Kidney (tissue), 14 donors: ENCODE data around the gene LAD1. TPM values are rescaled to one million over a fixed set of nuclear protein-coding genes. Genes with fewer than 3 reads are reported as not detected.

ENCODE experiments used
- DNase-seq, 5 donors: peaks; one replicate each; pipeline ENCODE4 v3.0.0-alpha.2; 2013 to 2020
- FAIRE-seq: peaks from 2 replicates; lab custom pipeline; 2012; peaks lifted over from hg19 to GRCh38; lab: Jason Lieb, UNC
- H3K27ac ChIP-seq, 2 donors: one replicate each; pipeline ENCODE4 v1.7.0; 2013; ENCODE audit warnings: low read depth in 2 of 2, low read length in 2 of 2, inconsistent platforms in 1 of 2
- H3K27me3 ChIP-seq: one replicate; pipeline ENCODE4 v1.7.1; 2013; ENCODE audit warnings: low read length, inconsistent platforms; ENCODE audit not compliant: control insufficient read depth, insufficient read depth
- H3K36me3 ChIP-seq, 3 donors: one replicate each; pipeline versions ENCODE4 v1.7.0 to v1.7.1; 2013; ENCODE audit warnings: low read length in 3 of 3, control low read depth in 1 of 3, inconsistent platforms in 1 of 3; ENCODE audit not compliant: insufficient read depth in 3 of 3, control insufficient read depth in 2 of 3
- H3K4me1 ChIP-seq, 3 donors: one replicate each; pipeline versions ENCODE4 v1.7.0 to v1.7.1; 2013; ENCODE audit warnings: low read length in 3 of 3, inconsistent platforms in 1 of 3, low read depth in 1 of 3; ENCODE audit not compliant: control insufficient read depth in 2 of 3, insufficient read depth in 2 of 3
- H3K4me3 ChIP-seq, 3 donors: one replicate each; pipeline versions ENCODE4 v1.7.0 to v1.8.1; 2013; ENCODE audit warnings: low read length in 3 of 3, control low read depth in 1 of 3, inconsistent platforms in 1 of 3
- H3K9ac ChIP-seq, 3 donors: one replicate each; pipeline versions ENCODE4 v1.7.0 to v1.7.1; 2013; ENCODE audit warnings: low read length in 3 of 3, control low read depth in 1 of 3, inconsistent platforms in 1 of 3
- H3K9me3 ChIP-seq, 3 donors: one replicate each; pipeline versions ENCODE4 v1.7.0 to v1.7.1; 2013; ENCODE audit warnings: low read length in 3 of 3, control low read depth in 1 of 3, inconsistent platforms in 1 of 3; ENCODE audit not compliant: control insufficient read depth in 2 of 3, insufficient read depth in 1 of 3
- CTCF ChIP-seq: IDR thresholded peaks from 3 replicates; pipeline ENCODE4 v1.5.1; 2012; ENCODE audit warnings: mild to moderate bottlenecking, moderate library complexity, borderline replicate concordance; ENCODE audit not compliant: insufficient read depth; ENCODE audit errors: extremely low read depth
- intact Hi-C: fragments of 100-400 bp; cut with DNase I; formaldehyde crosslinking; loops from one replicate; pipeline ENCODE4 v1.11.1; 2022
- polyA plus RNA-seq: library from polyadenylated mRNA; stranded (reverse); fragments of 350-450 nt; fragmentation: Illumina TruSeq; extraction: RNeasy Lipid Tissue Mini Kit (QIAGEN cat#74804); gene quantifications from one replicate; pipeline ENCODE4 v1.2.3, GENCODE V29; 2014; ENCODE audit warnings: low read depth, low replicate concordance; ENCODE audit not compliant: insufficient read depth
- total RNA-seq: library from RNA; stranded (reverse); fragmentation: NEBNext Ultra II Directional; extraction: Animal tissue kit (Norgen Biotek cat#: 25700); gene quantifications from one replicate; pipeline ENCODE4 v1.2.1, GENCODE V29; 2021
- donor health status: control.
- donor health status: control.
- donor health status: control.
- donor health status: control.
- donor health status: control.
- donor health status: DM: yes; HTN: yes; CAD: no.
- donor health status: Normal renal cell carcinoma (clear cell type).

LAD1 gene
- total and polyA plus RNA-seq, 2 donors from 2014 or later = 70.7 to 72.6 TPM

- DNase-seq = peak in 3 of 5 donors; percentile 40 to 59 (median 51)
- TF ChIP-seq CTCF = no peak
- Histone ChIP-seq H3K9ac (no peak overlapping the region), H3K27me3 (no peaks in the 10 kb centered on the region), H3K4me3 (no peak overlapping the region), H3K9me3 (no peaks in the 10 kb centered on the region), H3K27ac (no peak overlapping the region), H3K36me3 (peaks cover 0 to 15% (median 0%) of the 10 kb centered on the region in 3 donors), H3K4me1 (peaks cover 0 to 9% (median 7%) of the 10 kb centered on the region in 3 donors)
- no peak for FAIRE-seq
- intact Hi-C loops = no loop called here
These were observed 10.1 kb downstream of the LAD1 start for GRCh38 chr1:201389051-201389450.

- DNase-seq = no peak
- Histone ChIP-seq H3K4me3 (no peak overlapping the region), H3K27ac (no peak overlapping the region), H3K36me3 (peaks cover 0 to 15% (median 0%) of the 10 kb centered on the region in 3 donors), H3K9me3 (no peaks in the 10 kb centered on the region), H3K4me1 (peaks cover 0 to 7% (median 6%) of the 10 kb centered on the region in 3 donors), H3K27me3 (no peaks in the 10 kb centered on the region), H3K9ac (no peak overlapping the region)
- intact Hi-C loops = no loop called here
- no peak for TF ChIP-seq CTCF
- no peak for FAIRE-seq
These were observed 12.9 kb downstream of the LAD1 start for GRCh38 chr1:201386208-201386607.

- intact Hi-C loops = no loop called here
- Histone ChIP-seq H3K27me3 (no peaks in the 10 kb centered on the region), H3K27ac (no peak overlapping the region), H3K4me1 (peaks cover 0 to 7% (median 6%) of the 10 kb centered on the region in 3 donors), H3K9ac (no peak overlapping the region), H3K4me3 (no peak overlapping the region), H3K9me3 (no peaks in the 10 kb centered on the region), H3K36me3 (peaks cover 0 to 15% (median 0%) of the 10 kb centered on the region in 3 donors)
- DNase-seq (peak in 4 of 5 donors; percentile 74 to 80 (median 77)), FAIRE-seq (no peak)
- peak; percentile 77 for TF ChIP-seq CTCF
These were observed 13.7 kb downstream of the LAD1 start for GRCh38 chr1:201385299-201385891.
